ENCODE data around the gene MSI2.

The MSI2 gene

GRCh38 chr17:57454729-57455062, 198.4 kb downstream of the MSI2 start:
- no peak overlapping the region for H3K9ac ChIP-seq (ENCODE audit: low read depth, low read length)
- H3K36me3 ChIP-seq (ENCODE audit: insufficient read depth, low read length) = no peaks in the 10 kb centered on the region
- H3K4me1 ChIP-seq (ENCODE audit: control insufficient read depth, insufficient read depth, low read length) = peaks cover 11% of the 10 kb centered on the region
- no peak overlapping the region for H3K4me2 ChIP-seq (ENCODE audit: low read length)
- no peak overlapping the region for H3K4me3 ChIP-seq (ENCODE audit: low read length)
- no peaks in the 10 kb centered on the region for H3K27me3 ChIP-seq (ENCODE audit: control insufficient read depth, insufficient read depth, low read length)
- H3K9me3 ChIP-seq (replicated peaks; ENCODE audit: low read length) = no peaks in the 10 kb centered on the region

GRCh38 chr17:57455063-57455914, 199.0 kb downstream of the MSI2 start:
- H3K27me3 ChIP-seq (ENCODE audit: control insufficient read depth, insufficient read depth, low read length) = no peaks in the 10 kb centered on the region
- H3K4me3 ChIP-seq (ENCODE audit: low read length) = no peak overlapping the region
- H3K4me2 ChIP-seq (ENCODE audit: low read length) = no peak overlapping the region
- H3K9me3 ChIP-seq (replicated peaks; ENCODE audit: low read length) = no peaks in the 10 kb centered on the region
- H3K4me1 ChIP-seq (ENCODE audit: control insufficient read depth, insufficient read depth, low read length) = peaks cover 13% of the 10 kb centered on the region
- no peaks in the 10 kb centered on the region for H3K36me3 ChIP-seq (ENCODE audit: insufficient read depth, low read length)
- H3K9ac ChIP-seq (ENCODE audit: low read depth, low read length) = peak overlapping the region; percentile 34

GRCh38 chr17:57456622-57457021, 200.3 kb downstream of the MSI2 start:
- H3K4me2 ChIP-seq (ENCODE audit: low read length) = no peak overlapping the region
- H3K36me3 ChIP-seq (ENCODE audit: insufficient read depth, low read length) = no peaks in the 10 kb centered on the region
- no peaks in the 10 kb centered on the region for H3K27me3 ChIP-seq (ENCODE audit: control insufficient read depth, insufficient read depth, low read length)
- no peak overlapping the region for H3K4me3 ChIP-seq (ENCODE audit: low read length)
- no peaks in the 10 kb centered on the region for H3K9me3 ChIP-seq (replicated peaks; ENCODE audit: low read length)
- H3K9ac ChIP-seq (ENCODE audit: low read depth, low read length) = no peak overlapping the region
- peaks cover 26% of the 10 kb centered on the region for H3K4me1 ChIP-seq (ENCODE audit: control insufficient read depth, insufficient read depth, low read length)

GRCh38 chr17:57457188-57457587, 200.9 kb downstream of the MSI2 start:
- Histone ChIP-seq H3K4me2 (ENCODE audit: low read length) (no peak overlapping the region), H3K27me3 (ENCODE audit: control insufficient read depth, insufficient read depth, low read length) (no peaks in the 10 kb centered on the region), H3K4me3 (ENCODE audit: low read length) (no peak overlapping the region), H3K9me3 (replicated peaks; ENCODE audit: low read length) (no peaks in the 10 kb centered on the region), H3K36me3 (ENCODE audit: insufficient read depth, low read length) (no peaks in the 10 kb centered on the region), H3K9ac (ENCODE audit: low read depth, low read length) (no peak overlapping the region), H3K4me1 (ENCODE audit: control insufficient read depth, insufficient read depth, low read length) (peaks cover 32% of the 10 kb centered on the region)

- no peaks in the 10 kb centered on the region for H3K9me3 ChIP-seq (replicated peaks; ENCODE audit: low read length)
- H3K36me3 ChIP-seq (ENCODE audit: insufficient read depth, low read length) = no peaks in the 10 kb centered on the region
- H3K4me2 ChIP-seq (ENCODE audit: low read length) = no peak overlapping the region
- peaks cover 48% of the 10 kb centered on the region for H3K4me1 ChIP-seq (ENCODE audit: control insufficient read depth, insufficient read depth, low read length)
- no peak overlapping the region for H3K4me3 ChIP-seq (ENCODE audit: low read length)
- no peaks in the 10 kb centered on the region for H3K27me3 ChIP-seq (ENCODE audit: control insufficient read depth, insufficient read depth, low read length)
- H3K9ac ChIP-seq (ENCODE audit: low read depth, low read length) = peak overlapping the region; percentile 7
Observed at GRCh38 chr17:57458718-57459285, 202.5 kb downstream of the MSI2 start.

GRCh38 chr17:57459286-57459915, 203.1 kb downstream of the MSI2 start:
- Histone ChIP-seq H3K4me1 (ENCODE audit: control insufficient read depth, insufficient read depth, low read length) (peaks cover 50% of the 10 kb centered on the region), H3K36me3 (ENCODE audit: insufficient read depth, low read length) (no peaks in the 10 kb centered on the region), H3K27me3 (ENCODE audit: control insufficient read depth, insufficient read depth, low read length) (no peaks in the 10 kb centered on the region), H3K4me2 (ENCODE audit: low read length) (no peak overlapping the region), H3K4me3 (ENCODE audit: low read length) (no peak overlapping the region), H3K9me3 (replicated peaks; ENCODE audit: low read length) (no peaks in the 10 kb centered on the region), H3K9ac (ENCODE audit: low read depth, low read length) (peak overlapping the region; percentile 7)

GRCh38 chr17:57461082-57461481, 204.8 kb downstream of the MSI2 start:
- Histone ChIP-seq H3K4me2 (ENCODE audit: low read length) (no peak overlapping the region), H3K4me1 (ENCODE audit: control insufficient read depth, insufficient read depth, low read length) (peaks cover 60% of the 10 kb centered on the region), H3K36me3 (ENCODE audit: insufficient read depth, low read length) (no peaks in the 10 kb centered on the region), H3K9ac (ENCODE audit: low read depth, low read length) (peak overlapping the region; percentile 48), H3K27me3 (ENCODE audit: control insufficient read depth, insufficient read depth, low read length) (no peaks in the 10 kb centered on the region), H3K4me3 (ENCODE audit: low read length) (no peak overlapping the region), H3K9me3 (replicated peaks; ENCODE audit: low read length) (no peaks in the 10 kb centered on the region)

- Histone ChIP-seq H3K4me2 (ENCODE audit: low read length) (no peak overlapping the region), H3K27me3 (ENCODE audit: control insufficient read depth, insufficient read depth, low read length) (no peaks in the 10 kb centered on the region), H3K9ac (ENCODE audit: low read depth, low read length) (peak overlapping the region; percentile 73), H3K4me1 (ENCODE audit: control insufficient read depth, insufficient read depth, low read length) (peaks cover 62% of the 10 kb centered on the region), H3K9me3 (replicated peaks; ENCODE audit: low read length) (no peaks in the 10 kb centered on the region), H3K4me3 (ENCODE audit: low read length) (no peak overlapping the region), H3K36me3 (ENCODE audit: insufficient read depth, low read length) (no peaks in the 10 kb centered on the region)
Observed at GRCh38 chr17:57462007-57462579, 205.8 kb downstream of the MSI2 start.

GRCh38 chr17:57463103-57463885, 207.0 kb downstream of the MSI2 start:
- H3K36me3 ChIP-seq (ENCODE audit: insufficient read depth, low read length) = no peaks in the 10 kb centered on the region
- peak overlapping the region; percentile 73 for H3K9ac ChIP-seq (ENCODE audit: low read depth, low read length)
- no peaks in the 10 kb centered on the region for H3K9me3 ChIP-seq (replicated peaks; ENCODE audit: low read length)
- H3K27me3 ChIP-seq (ENCODE audit: control insufficient read depth, insufficient read depth, low read length) = no peaks in the 10 kb centered on the region
- H3K4me1 ChIP-seq (ENCODE audit: control insufficient read depth, insufficient read depth, low read length) = peaks cover 62% of the 10 kb centered on the region
- peak overlapping the region; percentile 27 for H3K4me2 ChIP-seq (ENCODE audit: low read length)
- H3K4me3 ChIP-seq (ENCODE audit: low read length) = no peak overlapping the region

- Histone ChIP-seq H3K4me1 (ENCODE audit: control insufficient read depth, insufficient read depth, low read length) (peaks cover 54% of the 10 kb centered on the region), H3K4me2 (ENCODE audit: low read length) (no peak overlapping the region), H3K36me3 (ENCODE audit: insufficient read depth, low read length) (no peaks in the 10 kb centered on the region), H3K9ac (ENCODE audit: low read depth, low read length) (no peak overlapping the region), H3K9me3 (replicated peaks; ENCODE audit: low read length) (no peaks in the 10 kb centered on the region), H3K27me3 (ENCODE audit: control insufficient read depth, insufficient read depth, low read length) (no peaks in the 10 kb centered on the region), H3K4me3 (ENCODE audit: low read length) (no peak overlapping the region)
Observed at GRCh38 chr17:57464191-57464864, 208.0 kb downstream of the MSI2 start.

Data from skeletal muscle satellite cell (primary cell).